B cell (primary cell): ENCODE data around the gene PPIH.

Experiments
- EZH2 ChIP-seq: IDR thresholded peaks from 2 replicates; pipeline ENCODE4 v1.6.1; 2012; ENCODE audit warnings: borderline replicate concordance, low read depth, mild to moderate bottlenecking, moderate library complexity, low read length; ENCODE audit not compliant: insufficient read depth, poor library complexity, severe bottlenecking
- TF ChIP-seq, protein P1 (sequence below): fragments of 200-600 bp; IDR thresholded peaks from one replicate; pipeline ENCODE4 v1.8.0; 2022; ENCODE audit warnings: antibody characterized with exemption, mild to moderate bottlenecking

DNA sequence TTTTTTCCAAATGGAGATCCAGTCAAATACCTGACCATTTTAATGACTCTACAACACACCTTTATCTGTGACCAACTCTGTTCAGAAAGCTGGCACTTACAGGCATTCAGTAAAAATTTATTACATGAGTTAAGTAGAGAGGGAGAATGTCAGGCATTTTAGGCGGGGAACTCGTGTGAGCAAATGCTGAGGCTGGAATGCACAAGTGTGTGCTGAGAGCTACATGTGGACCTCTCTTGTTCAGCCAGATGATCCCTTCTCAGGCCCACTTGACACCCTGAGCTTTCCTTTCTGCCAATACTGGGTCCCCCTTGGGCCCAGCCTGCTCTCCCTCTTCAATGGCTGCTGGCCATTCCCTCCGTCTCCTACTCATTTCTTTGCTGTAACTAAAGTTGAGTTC lies 11.7 kb downstream of the PPIH start:
- TF ChIP-seq, protein P1, sequence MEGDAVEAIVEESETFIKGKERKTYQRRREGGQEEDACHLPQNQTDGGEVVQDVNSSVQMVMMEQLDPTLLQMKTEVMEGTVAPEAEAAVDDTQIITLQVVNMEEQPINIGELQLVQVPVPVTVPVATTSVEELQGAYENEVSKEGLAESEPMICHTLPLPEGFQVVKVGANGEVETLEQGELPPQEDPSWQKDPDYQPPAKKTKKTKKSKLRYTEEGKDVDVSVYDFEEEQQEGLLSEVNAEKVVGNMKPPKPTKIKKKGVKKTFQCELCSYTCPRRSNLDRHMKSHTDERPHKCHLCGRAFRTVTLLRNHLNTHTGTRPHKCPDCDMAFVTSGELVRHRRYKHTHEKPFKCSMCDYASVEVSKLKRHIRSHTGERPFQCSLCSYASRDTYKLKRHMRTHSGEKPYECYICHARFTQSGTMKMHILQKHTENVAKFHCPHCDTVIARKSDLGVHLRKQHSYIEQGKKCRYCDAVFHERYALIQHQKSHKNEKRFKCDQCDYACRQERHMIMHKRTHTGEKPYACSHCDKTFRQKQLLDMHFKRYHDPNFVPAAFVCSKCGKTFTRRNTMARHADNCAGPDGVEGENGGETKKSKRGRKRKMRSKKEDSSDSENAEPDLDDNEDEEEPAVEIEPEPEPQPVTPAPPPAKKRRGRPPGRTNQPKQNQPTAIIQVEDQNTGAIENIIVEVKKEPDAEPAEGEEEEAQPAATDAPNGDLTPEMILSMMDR: no peak
- TF ChIP-seq EZH2: no peak
